Endothelial cell of umbilical vein (primary cell): Measurements from ENCODE around the gene JAZF1. TPM values are rescaled to one million over a fixed set of nuclear protein-coding genes. Genes with fewer than 3 reads are reported as not detected.

Experiments used
- BruUV-seq: library from RNA; stranded (reverse); fragments of 400-500 nt; replicated peaks from 2 replicates; lab custom pipeline; 2021; lab: Mats Ljungman, UMichigan
- CTCF ChIA-PET: fragments of 300-600, 350-600 bp; sonication (Branson Sonifier 250); formaldehyde crosslinking; loops from one replicate; lab custom pipeline; 2021; ENCODE audit warnings: antibody characterized with exemption, inconsistent platforms; lab: Charles Lee
- POLR2A ChIA-PET: fragments of 300-600, 350-600 bp; sonication (Branson Sonifier 250); formaldehyde crosslinking; loops from one replicate; lab custom pipeline; 2021; ENCODE audit warnings: antibody characterized with exemption, inconsistent platforms; lab: Charles Lee
- DNase-seq: peaks from one replicate; pipeline ENCODE4 v3.0.0-alpha.2; 2011; ENCODE audit warnings: low read depth, low spot score
- FAIRE-seq: peaks from 2 replicates; lab custom pipeline; 2011; peaks lifted over from hg19 to GRCh38; lab: Jason Lieb, UNC
- H2AFZ ChIP-seq: 2 replicates; pipeline ENCODE4 v1.6.0; 2012; ENCODE audit warnings: low read depth, low read length, control low read depth, inconsistent platforms
- H3K27ac ChIP-seq: 2 replicates; pipeline ENCODE4 v1.5.1; 2011; ENCODE audit warnings: low read depth, mild to moderate bottlenecking, control low read depth, low read length, moderate library complexity; ENCODE audit not compliant: insufficient read depth
- H3K27me3 ChIP-seq, 2 experiments: 2 replicates each; pipeline versions ENCODE4 v1.6.0 to v1.6.1; 2011; ENCODE audit warnings: low read length in 2 of 2, mixed read lengths in 1 of 2; ENCODE audit not compliant: control insufficient read depth in 2 of 2, insufficient read depth in 2 of 2
- H3K36me3 ChIP-seq, 2 experiments: 2 replicates in 1 of 2; 3 replicates in 1 of 2; pipeline ENCODE4 v1.5.1; 2011; ENCODE audit warnings: low read length in 2 of 2, mild to moderate bottlenecking in 1 of 2, moderate library complexity in 1 of 2; ENCODE audit not compliant: control insufficient read depth in 2 of 2, insufficient read depth in 2 of 2; ENCODE audit errors: extremely low read depth in 1 of 2
- H3K4me1 ChIP-seq: 3 replicates; pipeline ENCODE4 v1.5.1; 2011; ENCODE audit warnings: mild to moderate bottlenecking, low read length; ENCODE audit not compliant: control insufficient read depth, insufficient read depth; ENCODE audit errors: extremely low read depth
- H3K4me2 ChIP-seq: 2 replicates; pipeline ENCODE4 v1.6.1; 2011; ENCODE audit warnings: low read length, control low read depth, mixed read lengths; ENCODE audit not compliant: insufficient read depth
- H3K4me3 ChIP-seq, 3 experiments: fragments of 200-600 bp in 1 of 3; sonication (generic), shearing (Covaris generic) in 1 of 3; replicated peaks in 1 of 3; 2 replicates each; pipeline ENCODE4 v1.5.1; 2011 to 2016; ENCODE audit warnings: control low read depth in 3 of 3, low read length in 3 of 3, mild to moderate bottlenecking in 2 of 3, inconsistent platforms in 1 of 3, low read depth in 1 of 3, moderate library complexity in 1 of 3; ENCODE audit not compliant: insufficient read depth in 1 of 3
- H3K79me2 ChIP-seq: 2 replicates; pipeline ENCODE4 v1.6.0; 2012; ENCODE audit warnings: low read length, inconsistent platforms; ENCODE audit not compliant: control insufficient read depth, insufficient read depth
- H3K9ac ChIP-seq: replicated peaks from 2 replicates; pipeline ENCODE3; 2011; ENCODE audit warnings: low read length, control low read depth; ENCODE audit not compliant: insufficient read depth; ENCODE audit errors: extremely low read depth
- H3K9me1 ChIP-seq: replicated peaks from 3 replicates; pipeline ENCODE4 v1.6.0; 2011; ENCODE audit warnings: mild to moderate bottlenecking, low read length; ENCODE audit not compliant: control insufficient read depth, insufficient read depth; ENCODE audit errors: extremely low read depth
- H3K9me3 ChIP-seq: replicated peaks from 2 replicates; pipeline ENCODE4 v1.5.1; 2012; ENCODE audit warnings: low read length, inconsistent platforms; ENCODE audit not compliant: control insufficient read depth, insufficient read depth
- H4K20me1 ChIP-seq: replicated peaks from 2 replicates; pipeline ENCODE3; 2011; ENCODE audit warnings: mild to moderate bottlenecking, low read length; ENCODE audit not compliant: control insufficient read depth, insufficient read depth; ENCODE audit errors: extremely low read depth
- CTCF ChIP-seq, 2 donors: IDR thresholded peaks; 1 replicate in 1 of 2; 2 replicates in 1 of 2; pipeline ENCODE4 v1.5.1; 2011; ENCODE audit warnings: low read length in 2 of 2, mild to moderate bottlenecking in 2 of 2, moderate library complexity in 2 of 2, control low read depth in 1 of 2, inconsistent platforms in 1 of 2, low read depth in 1 of 2; ENCODE audit not compliant: insufficient read depth in 1 of 2; ENCODE audit errors: extremely low read depth in 1 of 2
- EZH2 ChIP-seq: IDR thresholded peaks from 2 replicates; pipeline ENCODE4 v1.6.1; 2012; ENCODE audit warnings: borderline replicate concordance, low read depth, mild to moderate bottlenecking, moderate library complexity, low read length, inconsistent platforms; ENCODE audit not compliant: severe bottlenecking
- FOS ChIP-seq: IDR thresholded peaks from 2 replicates; pipeline ENCODE4 v1.6.1; 2011; ENCODE audit warnings: mild to moderate bottlenecking, low read length, moderate library complexity, borderline replicate concordance; ENCODE audit not compliant: insufficient read depth
- GATA2 ChIP-seq: IDR thresholded peaks from 2 replicates; pipeline ENCODE4 v1.7.0; 2011; ENCODE audit warnings: low read depth, mild to moderate bottlenecking, moderate library complexity, mixed read lengths, low read length; ENCODE audit not compliant: insufficient read length, insufficient read depth
- JUN ChIP-seq: IDR thresholded peaks from 2 replicates; pipeline ENCODE4 v1.6.1; 2011; ENCODE audit warnings: borderline replicate concordance, low read depth; ENCODE audit not compliant: insufficient read length, insufficient read depth
- MAX ChIP-seq: IDR thresholded peaks from 2 replicates; pipeline ENCODE4 v1.6.1; 2011; ENCODE audit not compliant: insufficient read depth, insufficient read length
- MYC ChIP-seq: IDR thresholded peaks from one replicate; pipeline ENCODE4 v1.6.1; 2011; ENCODE audit warnings: mild to moderate bottlenecking, low read depth, low read length
- POLR2A ChIP-seq: IDR thresholded peaks from 2 replicates; pipeline ENCODE4 v1.6.1; 2012; ENCODE audit warnings: low read depth, mild to moderate bottlenecking, control low read depth, low read length
- POLR2AphosphoS5 ChIP-seq: IDR thresholded peaks from 2 replicates; pipeline ENCODE4 v1.6.1; 2012; ENCODE audit warnings: low read depth, mild to moderate bottlenecking, control low read depth, low read length, moderate library complexity; ENCODE audit not compliant: insufficient read depth
- dilution Hi-C: fragments of 300-500 bp; cut with MboI; formaldehyde crosslinking; loops from one replicate; pipeline ENCODE4 v1.15.0; 2019; ENCODE audit warnings: low sequenced_read_pairs; ENCODE audit not compliant: extremely low pct_ligation_motif_present
- intact Hi-C: fragments of 100-400 bp; cut with micrococcal nuclease; formaldehyde crosslinking; loops from one replicate; pipeline ENCODE4 v1.10.0; 2022
- polyA plus RNA-seq, 4 experiments: library from polyadenylated mRNA; depleted of rRNA in 3 of 4; stranded (reverse) in 3 of 4; unstranded in 1 of 4; fragments of >200 nt; gene quantifications; 2 replicates each; pipeline versions ENCODE4 v1.2.1 to v1.2.3, GENCODE V29; 2011 to 2012; ENCODE audit warnings: missing spikeins in 1 of 4
- total RNA-seq: library from RNA; stranded (reverse); gene quantifications from 2 replicates; pipeline ENCODE4 v1.2.3, GENCODE V29; 2021

Gene JAZF1
- total and polyA plus RNA-seq, 2 donors (not counting 3 experiments of a cell fraction or from before 2014, with no cell fraction given): 2.5 to 16.9 TPM

DNA sequence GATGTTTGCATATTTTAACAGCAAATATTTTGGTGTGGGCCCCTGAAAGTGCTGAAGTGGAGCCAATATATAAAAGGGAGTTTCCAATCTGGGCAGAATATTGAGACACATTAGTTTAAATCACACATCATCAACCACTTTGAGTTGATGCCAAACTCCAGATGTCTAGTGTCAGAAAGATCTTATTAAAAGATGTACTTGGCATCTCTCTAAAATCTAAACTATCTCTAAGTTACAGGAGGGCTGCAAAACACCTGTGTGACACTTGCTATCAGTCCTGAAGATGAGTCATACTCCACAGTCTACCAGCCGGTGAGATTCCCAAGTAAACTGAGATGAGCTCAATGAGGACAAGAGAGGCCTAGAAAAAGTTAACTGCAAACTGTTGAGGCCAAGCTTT, 11.4 kb downstream of the JAZF1 start:
- Histone ChIP-seq H3K9ac (no peak overlapping the region), H3K9me3 (no peaks in the 10 kb centered on the region), H3K4me1 (no peaks in the 10 kb centered on the region), H3K79me2 (peaks cover 10% of the 10 kb centered on the region), H3K27ac (no peak overlapping the region), H3K4me3 (no peak overlapping the region), H4K20me1 (no peaks in the 10 kb centered on the region), H3K9me1 (no peaks in the 10 kb centered on the region), H3K36me3 (no peaks in the 10 kb centered on the region), H3K4me2 (no peak overlapping the region), H3K27me3 (no peaks in the 10 kb centered on the region), H2AFZ (no peak overlapping the region)
- no peak for TF ChIP-seq EZH2
- TF ChIP-seq MYC: no peak
- TF ChIP-seq JUN: no peak
- TF ChIP-seq MAX: no peak
- TF ChIP-seq GATA2: no peak
- no peak for TF ChIP-seq CTCF (IDR thresholded peaks at IDR 0.05; ENCODE audit: extremely low read depth in 1 of 2, insufficient read depth in 1 of 2, low read depth in 1 of 2, low read length in 2 of 2)
- no peak for TF ChIP-seq FOS
- no peak for TF ChIP-seq POLR2AphosphoS5
- TF ChIP-seq POLR2A: no peak
- no TSS peak for BruUV-seq
- dilution Hi-C loops (no loop called here), intact Hi-C loops (no loop called here)
- CTCF ChIA-PET: interaction anchor here (0.9 kb wide), 1 partner anchor 11 kb away, joined by 3 read pairs; no protein-coding TSS in a partner anchor
- FAIRE-seq (no peak), DNase-seq (no peak)
- POLR2A ChIA-PET: no interaction called here
